CD4-positive, alpha-beta T cell (primary cell): ENCODE data around the gene GRK5. TPM values are rescaled to one million over a fixed set of nuclear protein-coding genes. Genes with fewer than 3 reads are reported as not detected.

Experiments used
- ATAC-seq: fragments of 200-7000 bp; cut with Tn5 transposase; one replicate; pipeline ENCODE4 v1.10.0; 2022; ENCODE audit warnings: mild to moderate bottlenecking; ENCODE audit not compliant: poor library complexity
- CTCF ChIA-PET: fragments of 350-600 bp; sonication (Branson Sonifier 250); formaldehyde crosslinking; loops from one replicate; lab custom pipeline; 2021; ENCODE audit warnings: antibody characterized with exemption, inconsistent platforms; lab: Charles Lee
- POLR2A ChIA-PET: fragments of 350-600 bp; sonication (Branson Sonifier 250); formaldehyde crosslinking; loops from one replicate; lab custom pipeline; 2021; ENCODE audit warnings: antibody characterized with exemption, inconsistent platforms; lab: Charles Lee
- DNase-seq, 14 experiments: peaks; one replicate each; pipeline ENCODE4 v3.0.0-alpha.2; 2013 to 2020; ENCODE audit warnings: mixed read lengths in 2 of 14
- H3K27ac ChIP-seq, 2 donors: one replicate each; pipeline versions ENCODE4 v1.5.1 to v1.7.0; 2013; ENCODE audit warnings: low read length in 2 of 2, low read depth in 1 of 2, mild to moderate bottlenecking in 1 of 2
- H3K27me3 ChIP-seq, 2 experiments: 1 replicate in 1 of 2; 2 replicates in 1 of 2; pipeline versions ENCODE4 v1.6.1 to v1.7.0; 2013; ENCODE audit warnings: low read length in 2 of 2, control low read depth in 1 of 2, mild to moderate bottlenecking in 1 of 2, moderate library complexity in 1 of 2; ENCODE audit not compliant: insufficient read depth in 2 of 2, control insufficient read depth in 1 of 2
- H3K36me3 ChIP-seq: one replicate; pipeline ENCODE4 v1.6.1; 2013; ENCODE audit warnings: low read length, control low read depth; ENCODE audit not compliant: insufficient read depth
- H3K4me1 ChIP-seq: one replicate; pipeline ENCODE4 v1.6.1; 2013; ENCODE audit warnings: low read length, control low read depth; ENCODE audit not compliant: insufficient read depth
- H3K4me3 ChIP-seq: one replicate; pipeline ENCODE4 v1.5.1; 2013; ENCODE audit warnings: mild to moderate bottlenecking, low read length, moderate library complexity
- H3K9me3 ChIP-seq, 2 experiments: 1 replicate in 1 of 2; 2 replicates in 1 of 2; pipeline versions ENCODE4 v1.6.1 to v1.7.0; 2013; ENCODE audit warnings: low read length in 2 of 2, mild to moderate bottlenecking in 2 of 2, control low read depth in 1 of 2, moderate library complexity in 1 of 2; ENCODE audit not compliant: control insufficient read depth in 1 of 2, insufficient read depth in 1 of 2
- H3K27ac Mint-ChIP-seq: one replicate; pipeline ENCODE4 v1.8.0; 2020; ENCODE audit warnings: mixed read lengths
- H3K27me3 Mint-ChIP-seq: one replicate; pipeline ENCODE4 v1.8.0; 2021; ENCODE audit warnings: mixed read lengths
- H3K36me3 Mint-ChIP-seq: one replicate; pipeline ENCODE4 v1.8.0; 2021; ENCODE audit warnings: low read depth, mixed read lengths
- H3K4me1 Mint-ChIP-seq: one replicate; pipeline ENCODE4 v1.8.0; 2021; ENCODE audit warnings: low read depth, mixed read lengths
- H3K4me3 Mint-ChIP-seq: one replicate; pipeline ENCODE4 v1.8.0; 2020; ENCODE audit warnings: mild to moderate bottlenecking, mixed read lengths
- H3K9me3 Mint-ChIP-seq: one replicate; pipeline ENCODE4 v1.8.0; 2020; ENCODE audit warnings: mixed read lengths
- CTCF ChIP-seq: fragments of 200-600 bp; IDR thresholded peaks from one replicate; pipeline ENCODE4 v1.8.0; 2022; ENCODE audit warnings: antibody characterized with exemption, mild to moderate bottlenecking
- intact Hi-C, 2 experiments: fragments of 100-400 bp; cut with DNase I in 1 of 2; cut with micrococcal nuclease in 1 of 2; formaldehyde crosslinking; loops; one replicate each; pipeline versions ENCODE4 v1.15.1 to v1.9.0; 2023 to 2025; cut with DNase I, micrococcal nuclease
- total RNA-seq, 174 experiments: library from RNA in 2 of 174; stranded (reverse) in 2 of 174; gene quantifications; one replicate each; pipeline ENCODE4 v1.2.3 and lab custom pipeline; 2021 to 2026

GRK5 gene
- total RNA-seq, 2 experiments from 2014 or later: 19.2 to 20.8 TPM

DNA sequence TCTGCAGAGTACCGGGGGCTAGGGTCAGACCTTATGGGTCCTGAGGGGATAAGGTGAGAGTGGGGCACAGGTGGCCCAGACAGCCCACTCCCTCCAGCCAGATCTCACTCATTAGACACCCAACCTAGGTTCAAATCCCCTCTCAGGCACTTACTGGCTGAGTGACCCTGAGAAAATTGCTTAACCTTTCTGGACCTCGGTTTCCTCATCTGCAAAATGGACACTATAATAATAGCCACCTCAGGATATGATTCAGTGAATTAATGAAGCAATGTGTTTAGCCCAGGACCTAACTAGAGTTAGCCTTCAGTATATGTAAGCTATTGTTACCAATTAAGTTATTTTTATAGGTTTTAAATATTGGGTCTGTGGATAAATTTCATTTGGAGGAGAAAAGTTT lies 212.6 kb downstream of the GRK5 start:
- H3K27me3 Mint-ChIP-seq: no peaks in the 10 kb centered on the region
- no peak overlapping the region for H3K4me3 Mint-ChIP-seq
- ATAC-seq (no peak), DNase-seq (no peak)
- H3K9me3 ChIP-seq: no peaks in the 10 kb centered on the region
- intact Hi-C loops: loop anchor here (5.0 kb wide), 2 partner anchors 113 to 278 kb away; no protein-coding TSS in a partner anchor
- H3K27ac Mint-ChIP-seq: no peak overlapping the region
- ChIA-PET CTCF (interaction anchor here (0.7 to 2.8 kb wide), 3 partner anchors 193 to 221 kb away, joined by 3 to 12 read pairs (median 3); no protein-coding TSS in a partner anchor), POLR2A (no interaction called here)
- no peak for TF ChIP-seq CTCF
- no peak overlapping the region for H3K27ac ChIP-seq
- H3K4me3 ChIP-seq: no peak overlapping the region
- no peaks in the 10 kb centered on the region for H3K9me3 Mint-ChIP-seq
- H3K27me3 ChIP-seq: no peaks in the 10 kb centered on the region
- H3K4me1 Mint-ChIP-seq: no peaks in the 10 kb centered on the region
- peaks cover 11% of the 10 kb centered on the region for H3K36me3 ChIP-seq
- H3K4me1 ChIP-seq: no peaks in the 10 kb centered on the region
- H3K36me3 Mint-ChIP-seq: no peaks in the 10 kb centered on the region

DNA sequence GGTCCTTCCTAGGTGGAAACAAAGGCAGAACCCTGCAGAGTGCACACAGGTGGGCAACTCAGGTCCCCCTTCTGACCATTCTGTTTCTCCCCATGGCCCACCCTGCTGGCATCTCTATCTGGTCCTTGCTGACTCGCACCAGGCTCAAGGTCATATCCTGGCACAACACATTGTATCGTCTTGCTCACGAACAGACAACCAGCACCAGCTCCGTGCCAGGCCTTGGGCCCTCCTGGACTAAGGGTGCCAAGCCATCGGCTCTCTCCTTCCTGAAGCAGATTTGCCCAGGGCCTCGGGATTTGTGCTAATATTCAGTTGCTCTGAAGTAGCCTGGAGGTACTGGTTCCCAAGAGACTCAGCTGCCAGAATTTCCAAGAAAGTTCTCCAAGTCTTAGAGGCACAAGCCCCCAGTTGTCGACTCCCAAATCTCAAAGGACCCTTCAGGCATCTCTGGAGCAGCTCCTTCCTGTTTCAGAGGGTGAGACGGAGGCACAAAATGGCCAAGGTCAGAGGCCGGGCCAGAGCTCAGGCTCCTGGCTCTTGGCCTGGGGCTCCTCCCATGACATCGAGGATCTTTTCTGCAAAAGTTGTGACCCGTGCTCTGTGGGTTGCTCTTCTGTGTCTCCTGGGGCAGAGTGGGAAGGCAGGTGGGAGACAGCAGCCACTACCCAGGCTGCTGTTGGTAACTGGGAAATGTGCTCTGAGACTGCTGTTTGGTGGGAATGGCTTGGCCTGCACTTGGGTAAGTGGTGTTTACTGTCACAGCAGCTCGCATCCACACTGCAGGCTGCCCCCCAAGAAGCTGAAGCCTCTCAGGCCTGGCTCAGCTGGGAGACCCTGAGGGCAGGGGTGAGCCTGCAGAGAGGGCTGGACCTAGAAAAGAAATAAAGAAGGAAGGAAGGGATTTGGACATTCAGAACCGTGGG lies 213.8 kb downstream of the GRK5 start:
- no peak overlapping the region for H3K4me3 ChIP-seq
- no peak for TF ChIP-seq CTCF
- no peaks in the 10 kb centered on the region for H3K9me3 Mint-ChIP-seq
- intact Hi-C loops: no loop called here
- DNase-seq (no peak), ATAC-seq (no peak)
- no peaks in the 10 kb centered on the region for H3K27me3 Mint-ChIP-seq
- CTCF ChIA-PET: interaction anchor here (1.1 kb wide), 1 partner anchor 215 kb away, joined by 3 read pairs; no protein-coding TSS in a partner anchor
- H3K36me3 ChIP-seq: peaks cover 18% of the 10 kb centered on the region
- H3K27me3 ChIP-seq: no peaks in the 10 kb centered on the region
- H3K27ac ChIP-seq: no peak overlapping the region
- H3K4me1 ChIP-seq: no peaks in the 10 kb centered on the region
- H3K9me3 ChIP-seq: peaks cover 0 to 1% of the 10 kb centered on the region in 2 experiments
- no peaks in the 10 kb centered on the region for H3K36me3 Mint-ChIP-seq
- no peak overlapping the region for H3K27ac Mint-ChIP-seq
- POLR2A ChIA-PET: no interaction called here
- H3K4me1 Mint-ChIP-seq: no peaks in the 10 kb centered on the region
- H3K4me3 Mint-ChIP-seq: no peak overlapping the region

DNA sequence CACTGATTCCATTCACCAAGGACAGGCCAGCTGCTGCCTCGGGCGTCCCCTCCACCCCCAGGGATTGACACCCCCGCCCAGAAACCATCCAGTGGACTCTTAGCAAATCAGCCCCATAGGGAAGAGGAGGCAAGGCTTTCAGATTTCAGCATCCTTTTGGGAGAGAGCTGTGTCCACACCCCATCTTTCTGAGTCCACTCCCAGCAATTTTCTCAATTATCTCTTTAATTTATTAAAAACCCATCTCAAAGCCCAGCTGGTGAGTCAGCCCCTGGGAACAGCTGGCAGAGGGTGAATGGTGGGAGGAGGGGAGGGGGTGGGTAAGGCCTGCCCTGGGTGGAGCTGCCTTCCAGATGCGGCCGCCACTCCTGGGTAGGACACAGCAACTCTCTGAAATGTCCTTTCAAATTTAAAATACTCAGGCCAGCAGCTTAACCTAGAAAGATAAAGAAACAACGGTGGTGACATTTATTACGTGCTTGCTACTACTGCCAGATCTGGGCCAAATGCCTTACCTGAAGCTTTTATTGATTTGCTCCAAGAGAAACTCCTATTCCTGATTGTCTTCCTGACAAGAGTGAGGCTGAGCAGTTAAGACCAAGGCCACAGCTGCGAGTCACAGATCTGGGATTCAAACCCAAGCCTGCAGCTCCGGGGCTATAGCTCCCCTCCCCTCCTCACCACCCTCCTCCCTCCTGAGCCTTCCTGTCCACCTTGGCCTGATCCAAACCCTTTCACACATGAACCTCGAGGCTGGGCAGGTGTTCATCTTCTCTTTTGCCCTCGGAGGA lies 214.7 kb downstream of the GRK5 start:
- H3K27me3 ChIP-seq: no peaks in the 10 kb centered on the region
- POLR2A ChIA-PET: no interaction called here
- no peak overlapping the region for H3K27ac Mint-ChIP-seq
- H3K36me3 Mint-ChIP-seq: no peaks in the 10 kb centered on the region
- no peaks in the 10 kb centered on the region for H3K27me3 Mint-ChIP-seq
- TF ChIP-seq CTCF: no peak
- intact Hi-C loops: no loop called here
- CTCF ChIA-PET: interaction anchor here (1.2 kb wide), 1 partner anchor 215 kb away, joined by 5 read pairs; the partner anchor contains the start of gene GRK5
- no peaks in the 10 kb centered on the region for H3K9me3 Mint-ChIP-seq
- no peak overlapping the region for H3K4me3 ChIP-seq
- H3K4me3 Mint-ChIP-seq: no peak overlapping the region
- no peaks in the 10 kb centered on the region for H3K4me1 ChIP-seq
- H3K4me1 Mint-ChIP-seq: no peaks in the 10 kb centered on the region
- DNase-seq (no peak), ATAC-seq (no peak)
- H3K9me3 ChIP-seq: peaks cover 0 to 3% of the 10 kb centered on the region in 2 experiments
- H3K36me3 ChIP-seq: peaks cover 26% of the 10 kb centered on the region
- H3K27ac ChIP-seq: no peak overlapping the region
